NCI-H748 treated with DMSO at 0.1 percent for 48 hours (cell line): ENCODE data around the gene DNLZ.

ENCODE experiments used
- DNase-seq: peaks from one replicate; lab custom pipeline; 2025; lab: John Stamatoyannopoulos, UW

DNLZ gene

DNA sequence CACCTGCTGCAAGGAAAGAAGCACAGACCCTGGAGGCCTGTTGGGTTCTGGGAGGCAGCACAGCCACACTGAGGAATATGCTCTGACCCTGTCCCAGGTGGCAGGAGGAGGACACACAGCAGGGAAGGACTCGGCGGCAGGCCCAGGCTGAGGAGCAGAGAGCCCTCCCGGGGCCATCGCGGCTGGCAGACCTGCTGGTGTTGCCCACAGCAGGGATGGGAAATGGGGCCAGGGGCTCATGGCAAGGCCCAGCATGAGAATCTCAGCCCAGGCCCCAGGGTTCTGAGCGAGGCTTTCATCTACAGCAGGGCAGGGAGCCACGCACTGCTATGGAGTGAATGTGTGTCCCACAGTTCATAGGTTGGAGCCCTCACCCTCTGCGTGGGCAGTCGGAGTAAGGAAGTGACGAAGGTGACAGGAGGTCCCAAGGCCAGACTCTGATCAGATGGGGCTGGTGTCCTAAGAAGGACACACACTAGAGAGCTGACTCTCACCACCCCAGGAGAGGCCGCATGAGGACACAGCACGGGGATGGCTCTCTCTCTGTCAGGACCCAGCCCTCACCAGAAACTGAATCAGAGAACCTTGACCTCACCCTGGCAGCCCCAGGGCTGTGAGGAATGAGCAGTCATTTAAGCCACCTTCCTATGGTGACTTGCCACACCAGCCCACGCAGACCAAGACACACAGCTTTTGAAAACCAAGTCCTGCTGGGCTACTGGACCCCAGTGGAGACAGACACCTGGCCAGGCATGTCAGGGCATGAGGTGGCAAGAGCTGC is 46.5 kb downstream of the DNLZ start:
- no peak for DNase-seq

DNA sequence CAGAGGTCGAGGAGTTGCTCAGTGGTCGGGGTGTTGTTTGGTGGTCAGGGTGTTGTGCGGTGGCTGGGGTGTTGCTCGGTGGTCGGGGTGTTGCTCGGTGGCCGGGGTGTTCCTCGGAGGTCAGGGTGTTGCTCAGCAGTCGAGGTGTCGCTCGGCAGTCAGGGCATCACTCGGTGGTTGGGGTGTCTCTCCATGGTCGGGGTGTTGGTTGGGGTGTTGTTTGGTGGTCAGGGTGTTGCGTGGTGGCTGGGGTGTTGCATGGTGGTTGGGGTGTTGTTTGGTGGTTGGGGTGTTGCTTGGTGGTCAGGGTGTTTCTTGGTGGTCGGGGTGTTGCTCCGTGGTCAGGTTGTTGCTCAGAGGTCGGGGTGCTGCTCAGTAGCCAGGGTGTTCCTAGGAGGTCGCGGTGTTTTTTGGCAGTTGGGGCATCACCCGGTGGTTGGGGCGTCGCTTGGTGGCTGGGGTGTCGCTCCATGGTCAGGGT is 47.2 kb downstream of the DNLZ start:
- no peak for DNase-seq

DNA sequence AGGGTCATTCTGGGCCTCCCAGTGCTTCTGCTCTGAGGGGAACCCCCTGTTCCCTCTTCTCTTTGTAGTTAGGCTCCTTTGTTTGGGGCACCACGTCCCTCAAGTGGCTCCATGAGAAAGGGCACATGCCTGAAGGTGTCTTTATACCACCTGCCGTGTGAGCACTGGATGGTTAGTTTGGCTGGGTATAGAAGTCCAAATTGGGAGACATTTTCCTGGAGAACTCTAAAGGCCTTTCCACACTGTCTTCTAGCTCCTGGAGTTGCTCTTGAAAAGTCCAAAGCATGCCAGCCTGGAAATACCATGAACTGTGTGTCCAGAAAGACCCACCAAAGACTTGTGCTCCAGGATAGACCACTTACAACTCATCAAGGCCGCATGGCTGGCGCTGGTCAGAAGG is 48.6 kb downstream of the DNLZ start:
- DNase-seq: no peak

GRCh38 chr9:136314056-136314416 is 49.5 kb downstream of the DNLZ start:
- DNase-seq: no peak

DNA sequence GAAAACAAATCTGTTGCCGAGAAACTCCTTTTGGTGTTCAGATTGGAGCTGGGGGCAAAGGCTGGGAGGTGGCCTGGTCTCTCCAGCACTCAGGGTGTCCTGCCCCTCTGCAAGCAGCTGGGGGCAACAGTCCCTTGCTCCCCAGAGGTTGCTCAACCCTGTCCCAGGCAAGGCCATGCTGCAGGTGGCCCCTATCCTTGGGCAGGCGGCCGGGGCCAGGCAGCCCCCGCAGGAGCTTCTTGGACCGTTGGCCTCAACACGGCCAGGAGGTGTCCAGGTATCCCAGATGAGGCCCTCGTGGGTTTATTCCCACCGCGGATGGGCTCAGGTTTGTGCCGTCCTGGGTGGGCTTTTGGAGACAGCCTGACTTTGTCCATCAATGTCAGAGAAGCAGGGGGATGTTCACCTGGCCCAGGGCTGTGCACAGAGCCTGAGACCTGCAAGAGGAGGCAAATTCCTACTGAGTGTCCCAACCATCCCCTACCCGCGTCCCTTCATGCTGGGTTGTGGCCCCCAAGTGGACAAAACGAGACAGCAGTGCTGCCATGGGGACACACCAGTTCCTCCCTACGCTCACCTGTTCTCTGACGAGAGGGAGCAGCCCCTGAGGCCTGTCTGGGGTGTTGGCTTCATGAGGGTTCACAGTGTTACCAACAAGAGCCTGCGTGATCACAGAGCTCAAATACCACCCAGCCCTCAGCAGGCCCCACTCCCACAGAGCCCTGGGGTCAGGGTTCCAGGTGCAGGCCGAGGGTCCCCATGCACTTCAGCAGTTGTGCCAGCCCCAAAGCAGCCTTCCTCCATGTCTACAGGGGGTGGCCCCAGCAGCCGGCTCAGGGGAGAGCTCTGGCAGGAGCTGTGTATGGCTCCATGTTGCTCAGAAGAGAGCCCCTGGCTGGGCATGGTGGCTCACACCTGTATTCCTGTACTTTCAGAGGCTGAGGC is 50.2 kb downstream of the DNLZ start:
- DNase-seq: no peak

GRCh38 chr9:136312436-136312835 is 51.1 kb downstream of the DNLZ start:
- no peak for DNase-seq

DNA sequence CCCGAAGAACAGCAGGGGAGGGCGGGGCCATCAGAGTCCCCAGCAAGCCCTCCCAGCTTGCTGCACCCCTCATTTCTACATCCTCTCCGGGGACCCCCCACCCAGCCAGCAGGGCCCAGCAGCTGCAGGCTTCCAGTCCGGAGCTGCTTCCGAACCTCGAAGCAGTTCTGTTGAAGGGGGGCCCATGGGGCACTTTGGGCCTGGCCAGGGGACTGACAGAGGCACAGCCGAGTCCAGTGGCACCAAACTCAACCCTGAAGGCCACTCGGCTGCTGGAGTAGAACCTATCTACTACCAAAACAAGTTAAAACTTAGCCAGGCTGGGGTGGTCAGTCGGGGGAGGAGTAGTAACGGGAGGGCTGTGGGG is 51.6 kb downstream of the DNLZ start:
- no peak for DNase-seq

DNA sequence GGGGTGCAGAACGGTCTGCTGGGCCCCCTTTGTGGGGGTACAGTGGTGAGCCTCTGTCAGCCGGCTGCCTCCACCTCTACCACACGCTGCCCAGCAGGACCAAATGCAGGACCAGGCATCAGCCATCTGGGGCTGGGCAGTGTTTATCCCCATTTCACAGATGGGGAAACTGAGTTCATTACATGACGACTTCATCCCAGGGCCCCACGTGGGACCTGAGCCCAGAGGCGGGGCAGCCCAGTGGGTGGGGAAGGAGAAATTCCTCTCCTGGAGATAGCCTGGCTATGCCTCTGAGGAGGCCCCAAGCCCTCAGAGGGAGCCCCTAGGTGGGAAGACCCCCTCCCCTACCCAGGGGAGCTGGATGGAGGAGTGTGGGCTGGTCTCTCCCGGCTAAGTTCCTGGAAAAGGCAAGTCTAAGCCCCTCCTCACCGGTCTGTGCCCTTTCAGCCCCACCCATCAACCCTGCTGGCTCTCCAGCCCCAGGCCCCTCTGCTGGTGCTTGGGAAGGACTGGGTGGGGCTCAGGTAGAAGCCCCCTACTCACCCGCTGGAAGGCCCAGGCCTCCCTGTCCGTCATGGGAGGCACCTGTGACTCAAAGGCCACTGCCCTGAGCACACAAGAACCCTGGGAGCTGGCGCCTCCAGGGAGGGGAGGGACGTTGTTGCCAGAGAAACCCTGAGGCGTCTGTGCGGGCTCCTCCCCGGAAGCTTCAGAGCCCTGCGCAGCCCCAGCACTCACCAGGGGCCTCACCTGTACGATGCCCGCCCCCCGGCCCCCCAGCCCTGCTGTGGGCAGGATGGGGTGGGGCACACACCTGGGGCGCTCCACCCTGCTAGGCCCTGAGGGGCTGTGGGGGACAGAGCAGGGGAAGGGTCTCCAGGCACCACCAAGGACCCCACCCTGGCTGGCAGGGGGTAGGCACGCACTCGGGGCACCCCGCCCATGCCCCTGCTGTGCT is 52.2 kb downstream of the DNLZ start:
- peak; percentile 69 for DNase-seq

- no peak for DNase-seq
These were observed 53.1 kb downstream of the DNLZ start for GRCh38 chr9:136310273-136311030.

- no peak for DNase-seq
These were observed 53.7 kb downstream of the DNLZ start for GRCh38 chr9:136309806-136310220.
